Measurements from ENCODE around the gene AKAP7.

Gene AKAP7

GRCh38 chr6:131199568-131200272 is 64.5 kb downstream of the AKAP7 start:
- H3K4me3 ChIP-seq (ENCODE audit: low read depth, low read length): no peak overlapping the region

DNA sequence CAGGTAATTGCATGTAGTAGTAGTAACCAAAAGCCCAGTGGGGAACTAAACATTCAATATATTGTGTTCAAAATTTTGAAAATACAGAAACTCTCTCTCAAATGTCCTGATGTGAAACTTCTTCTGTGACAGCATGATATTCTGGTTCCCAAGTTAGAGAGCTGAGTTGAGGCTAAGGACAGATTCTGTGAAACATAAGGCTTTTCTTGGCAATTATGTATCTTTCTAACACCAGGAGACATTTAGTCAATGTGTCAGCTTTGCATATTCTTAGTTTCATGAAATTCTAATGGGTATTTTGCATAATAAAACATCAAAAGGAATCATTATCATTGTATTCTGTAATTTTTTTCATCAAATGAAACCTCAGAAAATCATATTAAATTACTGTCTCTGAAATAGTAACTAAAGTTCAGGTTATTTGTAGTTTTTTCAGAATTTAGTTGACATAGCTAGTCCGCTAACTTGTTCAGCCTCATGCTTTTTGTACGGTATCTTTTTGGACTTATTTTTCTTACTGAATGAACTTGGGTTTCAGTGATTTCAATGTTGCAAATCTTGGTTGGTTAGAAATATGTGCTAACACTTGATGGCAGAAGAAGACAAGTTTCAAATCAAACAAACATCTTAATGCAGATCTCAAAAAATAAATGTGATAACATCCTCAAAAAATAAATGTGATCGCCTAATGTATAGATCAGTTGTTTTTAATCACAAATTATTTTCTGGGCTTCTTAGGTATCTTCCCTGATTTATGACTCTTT is 70.4 kb downstream of the AKAP7 start:
- no peak overlapping the region for H3K4me3 ChIP-seq (ENCODE audit: low read depth, low read length)

DNA sequence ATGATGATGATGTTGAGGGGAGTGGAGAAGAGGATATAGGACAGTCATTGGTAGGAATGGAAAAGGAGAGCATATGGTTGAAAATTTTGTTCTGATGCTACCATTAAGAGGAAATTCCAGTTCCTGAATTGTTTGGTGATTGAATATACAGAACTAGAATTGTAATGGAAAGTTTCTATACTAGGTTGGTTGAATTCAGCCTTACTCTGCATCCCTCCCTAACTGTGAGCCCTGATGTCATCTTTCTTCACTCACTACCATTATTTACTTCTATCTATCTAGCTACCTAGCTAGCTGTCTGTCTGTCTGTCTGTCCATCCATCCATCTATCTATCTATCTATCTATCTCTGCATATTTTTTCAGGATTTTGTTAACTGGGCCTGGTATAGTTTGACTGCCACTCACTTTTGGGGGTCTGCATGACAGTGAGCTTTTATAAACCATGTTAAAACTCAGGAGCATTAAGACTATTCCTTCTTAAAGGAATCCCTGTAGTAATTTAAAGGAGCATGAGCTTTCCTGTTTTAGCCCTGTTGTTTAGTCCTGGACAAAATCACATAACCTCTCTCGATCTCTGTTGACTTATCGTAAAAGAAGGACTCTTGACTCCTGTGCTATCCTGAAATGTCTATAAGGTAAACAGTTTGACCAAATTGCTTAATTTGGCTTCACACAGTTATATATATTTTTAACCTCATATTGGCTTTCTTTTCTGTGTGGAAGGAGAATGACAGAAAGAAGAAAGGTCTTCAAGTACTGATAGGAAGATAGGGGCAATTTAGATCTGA is 71.4 kb downstream of the AKAP7 start:
- no peak overlapping the region for H3K4me3 ChIP-seq (ENCODE audit: low read depth, low read length)

DNA sequence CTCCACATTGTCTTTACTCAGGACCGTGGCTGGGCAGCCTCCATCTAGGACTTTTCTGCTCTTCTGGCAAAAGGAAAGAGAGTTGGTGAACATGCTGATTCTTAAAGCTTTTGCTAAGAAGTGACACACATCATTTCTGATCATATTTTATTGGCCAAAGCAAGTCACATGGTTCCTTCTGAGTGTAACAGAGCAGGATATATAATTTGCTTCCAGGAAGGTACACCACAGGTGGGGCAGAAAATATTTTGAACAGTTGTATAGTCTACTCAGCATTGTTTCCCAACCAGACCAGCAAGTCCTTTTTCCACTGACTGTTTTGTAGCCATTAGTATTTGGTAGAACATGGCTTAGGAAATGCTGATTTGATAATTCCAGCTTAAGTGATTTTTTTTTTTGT is 73.5 kb downstream of the AKAP7 start:
- H3K4me3 ChIP-seq (ENCODE audit: low read depth, low read length): no peak overlapping the region

DNA sequence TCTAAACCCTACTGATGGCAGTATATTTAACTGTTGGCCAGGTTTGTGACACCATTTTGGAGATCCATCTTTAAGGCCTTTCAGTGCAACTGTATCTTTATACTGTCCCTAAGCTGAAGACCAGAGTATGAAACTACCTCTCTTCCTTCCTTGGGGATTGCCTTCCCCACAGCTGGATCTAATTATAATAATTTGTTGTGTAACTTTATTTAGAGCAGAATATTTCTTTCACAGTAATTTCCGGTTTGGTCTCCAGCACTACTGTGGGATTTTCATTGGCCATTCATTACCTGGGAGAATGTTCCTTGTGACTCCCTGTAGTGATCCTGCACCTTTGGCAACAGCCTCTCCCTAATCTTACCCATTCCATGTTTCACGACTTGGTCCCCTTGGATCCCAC is 75.2 kb downstream of the AKAP7 start:
- no peak overlapping the region for H3K4me3 ChIP-seq (ENCODE audit: low read depth, low read length)

- H3K4me3 ChIP-seq (ENCODE audit: low read depth, low read length): no peak overlapping the region
Observed at GRCh38 chr6:131212024-131212423, 76.8 kb downstream of the AKAP7 start.

DNA sequence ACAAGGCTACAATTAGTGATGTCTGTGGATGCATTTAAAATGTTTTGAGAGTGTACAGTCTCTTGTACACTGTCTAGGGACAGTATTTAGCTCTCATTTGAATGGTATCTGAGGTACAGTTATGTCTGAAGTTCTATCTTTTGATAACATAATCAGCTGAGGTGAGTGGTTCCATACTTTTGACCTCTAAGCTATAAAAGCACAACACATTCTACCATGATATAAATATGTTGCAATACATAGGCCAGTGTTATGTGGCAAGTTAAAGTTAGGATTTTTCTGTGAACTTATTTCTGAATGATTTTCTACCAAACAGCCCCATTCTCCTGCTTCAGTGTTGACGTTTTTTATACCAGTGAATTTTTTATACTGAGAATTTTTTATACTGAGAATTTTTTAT is 77.6 kb downstream of the AKAP7 start:
- no peak overlapping the region for H3K4me3 ChIP-seq (ENCODE audit: low read depth, low read length)

DNA sequence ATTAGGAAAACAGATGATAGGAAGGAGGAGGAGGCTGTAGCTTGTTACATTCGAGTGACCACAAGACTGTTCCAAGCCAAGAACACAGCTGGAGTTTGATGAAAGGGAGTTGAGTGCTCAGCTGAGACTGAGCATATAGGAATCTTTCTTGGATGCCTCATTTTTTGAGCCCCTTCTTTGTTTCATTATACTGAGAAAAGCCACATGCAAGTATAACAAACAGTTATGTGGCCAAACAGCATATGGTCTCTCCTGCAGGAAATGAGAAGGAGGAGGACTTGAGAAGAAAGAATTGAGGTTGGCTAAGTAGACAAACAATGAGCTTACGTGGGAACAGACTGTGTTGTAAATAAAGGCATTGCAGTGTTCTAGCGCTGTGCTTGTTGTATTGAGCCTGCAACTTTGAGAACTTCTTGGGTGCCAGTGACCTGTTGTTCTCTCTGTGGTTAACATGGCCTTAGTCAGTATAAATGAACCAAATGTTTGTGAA is 78.3 kb downstream of the AKAP7 start:
- H3K4me3 ChIP-seq (ENCODE audit: low read depth, low read length): no peak overlapping the region

DNA sequence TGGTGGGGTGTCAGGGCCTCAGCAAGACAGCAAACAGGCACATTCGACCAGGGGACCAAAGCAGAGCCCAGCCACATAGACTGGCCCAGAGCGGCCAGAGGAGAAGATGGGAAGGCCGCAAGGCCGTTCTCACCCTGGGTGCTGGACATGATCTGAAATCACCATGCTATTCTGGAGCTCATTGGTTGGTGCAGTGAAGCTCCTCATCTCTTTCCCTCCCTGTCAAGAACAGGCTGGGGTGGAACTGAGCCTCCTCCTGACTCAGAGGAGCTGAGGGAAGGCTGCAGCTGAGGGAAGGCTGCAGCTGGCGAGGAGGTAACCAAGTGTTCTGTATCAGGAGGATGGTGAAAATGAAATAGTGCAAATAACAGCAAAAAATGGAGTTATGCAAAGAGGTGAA is 80.0 kb downstream of the AKAP7 start:
- H3K4me3 ChIP-seq (ENCODE audit: low read depth, low read length): no peak overlapping the region

- no peak overlapping the region for H3K4me3 ChIP-seq (ENCODE audit: low read depth, low read length)
Observed at GRCh38 chr6:131216246-131216645, 81.0 kb downstream of the AKAP7 start.

- no peak overlapping the region for H3K4me3 ChIP-seq (ENCODE audit: low read depth, low read length)
Observed at GRCh38 chr6:131222773-131223172, 87.5 kb downstream of the AKAP7 start.

GRCh38 chr6:131223416-131223815 is 88.1 kb downstream of the AKAP7 start:
- H3K4me3 ChIP-seq (ENCODE audit: low read depth, low read length): no peak overlapping the region

GRCh38 chr6:131225127-131225526 is 89.9 kb downstream of the AKAP7 start:
- no peak overlapping the region for H3K4me3 ChIP-seq (ENCODE audit: low read depth, low read length)

- H3K4me3 ChIP-seq (ENCODE audit: low read depth, low read length): no peak overlapping the region
Observed at GRCh38 chr6:131225959-131226358, 90.7 kb downstream of the AKAP7 start.

DNA sequence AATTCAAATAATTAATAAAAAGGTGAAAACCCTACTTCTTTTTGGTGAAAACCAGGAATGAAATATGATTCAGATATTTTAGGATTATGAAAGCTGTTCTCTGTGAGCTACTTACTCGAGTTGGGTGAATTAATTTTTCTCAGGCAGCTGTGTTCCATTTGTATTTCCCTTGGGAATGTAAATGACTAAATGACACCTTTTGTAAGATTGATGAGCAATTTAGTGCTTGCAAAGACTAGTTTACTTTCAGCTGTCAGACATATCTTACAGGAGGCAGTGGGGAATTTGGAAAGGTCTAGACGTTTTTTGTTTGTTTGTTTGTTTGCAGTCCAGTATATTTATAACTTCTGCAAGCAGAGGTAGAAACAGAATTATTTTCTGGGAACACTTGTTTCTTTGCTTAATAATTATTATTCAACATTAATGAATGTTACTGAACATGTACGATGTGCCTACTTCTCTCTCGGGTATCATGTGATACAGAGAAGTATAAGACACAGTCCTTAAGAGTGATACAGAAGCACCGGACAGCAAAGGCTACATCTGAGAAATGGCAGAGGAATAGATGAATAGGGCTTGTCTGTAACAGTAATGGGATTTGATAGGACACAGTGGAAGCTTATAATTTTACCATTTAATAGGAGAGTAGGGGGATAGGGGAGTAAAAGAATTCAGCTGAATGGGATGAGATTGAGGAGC is 91.3 kb downstream of the AKAP7 start:
- no peak overlapping the region for H3K4me3 ChIP-seq (ENCODE audit: low read depth, low read length)

DNA sequence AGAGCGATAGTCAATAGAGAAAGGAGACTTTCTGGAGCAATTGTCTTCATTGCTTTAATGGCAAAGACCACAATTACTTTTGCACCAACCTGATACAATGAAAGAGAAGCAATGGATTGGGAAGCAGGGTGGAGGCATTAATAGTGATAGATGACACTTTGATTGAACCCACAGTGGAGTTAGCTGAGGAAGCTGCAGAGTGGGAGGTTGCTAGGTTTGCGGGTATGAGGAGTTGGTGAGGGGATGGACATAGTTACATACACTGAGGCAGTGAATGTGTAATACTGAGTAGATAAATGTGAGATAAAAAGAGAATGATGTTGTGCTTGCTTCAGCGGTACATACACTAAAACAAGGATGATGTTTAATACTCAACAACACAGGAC is 91.9 kb downstream of the AKAP7 start:
- no peak overlapping the region for H3K4me3 ChIP-seq (ENCODE audit: low read depth, low read length)

DNA sequence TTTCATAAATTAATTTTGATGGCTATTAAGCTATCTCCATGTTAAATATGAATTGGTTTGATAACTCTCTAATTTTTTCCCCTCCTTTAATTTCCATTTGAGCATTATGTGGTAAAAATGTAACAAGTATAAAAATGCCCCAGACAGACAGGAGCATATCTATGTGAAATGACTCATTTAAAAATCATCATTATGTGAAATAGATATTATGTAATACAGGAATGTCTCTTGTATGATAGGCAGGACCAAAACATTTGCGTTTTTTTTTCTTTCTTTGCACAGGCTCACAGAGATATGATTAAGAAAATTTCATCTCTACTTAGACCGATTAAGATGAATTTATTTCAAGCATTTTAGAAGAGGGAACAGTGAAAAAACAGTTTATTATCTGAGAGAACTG is 95.8 kb downstream of the AKAP7 start:
- no peak overlapping the region for H3K4me3 ChIP-seq (ENCODE audit: low read depth, low read length)

DNA sequence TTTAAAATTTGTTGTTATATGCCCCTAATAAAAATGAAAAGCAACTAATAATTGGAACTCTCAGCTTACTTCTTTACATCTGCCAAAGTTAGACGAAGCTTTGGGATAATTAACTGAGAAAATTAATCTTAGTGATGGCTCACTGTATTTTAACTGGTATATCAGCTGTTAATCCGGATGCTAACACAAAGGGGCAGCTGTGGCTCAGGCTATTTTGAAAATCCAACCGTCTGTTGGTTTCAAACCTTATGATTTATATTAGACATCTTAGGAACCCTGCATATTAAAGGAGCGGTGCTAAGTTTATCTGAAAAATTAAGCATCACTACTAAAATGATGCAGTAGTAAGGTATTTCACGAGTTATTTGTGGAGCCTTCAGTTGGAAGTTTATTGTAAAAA is 96.6 kb downstream of the AKAP7 start:
- H3K4me3 ChIP-seq (ENCODE audit: low read depth, low read length): no peak overlapping the region

GRCh38 chr6:131244942-131245341 is 109.7 kb downstream of the AKAP7 start:
- H3K4me3 ChIP-seq (ENCODE audit: low read depth, low read length): no peak overlapping the region

GRCh38 chr6:131250122-131250521 is 114.9 kb downstream of the AKAP7 start:
- peak overlapping the region; percentile 44 for H3K4me3 ChIP-seq (ENCODE audit: low read depth, low read length)

DNA sequence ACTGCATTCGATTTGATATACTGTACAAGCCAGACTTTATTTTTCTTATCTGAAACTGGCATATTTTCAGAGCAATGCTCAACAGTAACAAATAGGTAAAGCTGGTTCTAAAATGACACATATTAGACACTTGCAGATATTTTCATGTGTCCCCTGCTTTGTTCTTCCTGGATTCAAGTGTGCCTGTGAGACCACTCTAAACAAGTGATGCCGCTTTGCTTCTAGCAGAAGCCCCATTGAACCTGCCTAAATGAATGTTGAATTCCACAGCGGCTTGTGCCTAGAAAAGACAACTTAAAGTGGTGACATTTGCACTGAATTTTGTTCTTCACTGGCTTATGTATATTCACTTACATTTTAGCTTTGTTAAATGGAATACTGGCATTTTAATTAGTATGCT is 115.7 kb downstream of the AKAP7 start:
- H3K4me3 ChIP-seq (ENCODE audit: low read depth, low read length): peak overlapping the region; percentile 44

Measured in iPS-11a (cell line).